Activated gamma-delta T cell treated with anti-CD3 and anti-CD28 coated beads, Interleukin-2, amount 50 U/mL, for 16 hours (primary cell): ENCODE measurements around the gene TLX3.
"Not testable (repeated sequence)": the region's sequence is repeated elsewhere in the genome, so short reads cannot be mapped to it uniquely, and the experiment has no call there.

ENCODE experiments used
- DNase-seq: peaks from one replicate; pipeline ENCODE4 v3.0.0-alpha.2; 2020; ENCODE audit warnings: low read depth

TLX3 gene

GRCh38 chr5:171323806-171324632, 15.0 kb downstream of the TLX3 start:
- no peak for DNase-seq

GRCh38 chr5:171330021-171330420, 21.0 kb downstream of the TLX3 start:
- DNase-seq: no peak

GRCh38 chr5:171335616-171336015, 26.6 kb downstream of the TLX3 start:
- no peak for DNase-seq

GRCh38 chr5:171336521-171337209, 27.6 kb downstream of the TLX3 start:
- no peak for DNase-seq

- DNase-seq: no peak
Observed at GRCh38 chr5:171337210-171337569, 28.1 kb downstream of the TLX3 start.

- DNase-seq: no peak
Observed at GRCh38 chr5:171340042-171340441, 31.0 kb downstream of the TLX3 start.

GRCh38 chr5:171340491-171340890, 31.4 kb downstream of the TLX3 start:
- no peak for DNase-seq

GRCh38 chr5:171342362-171343111, 33.5 kb downstream of the TLX3 start:
- no peak for DNase-seq

- DNase-seq: no peak
Observed at GRCh38 chr5:171344936-171345608, 36.0 kb downstream of the TLX3 start.

GRCh38 chr5:171351536-171352073, 42.6 kb downstream of the TLX3 start:
- no peak for DNase-seq

- DNase-seq: no peak
Observed at GRCh38 chr5:171355302-171355724, 46.3 kb downstream of the TLX3 start.

GRCh38 chr5:171357843-171358242, 48.8 kb downstream of the TLX3 start:
- DNase-seq: no peak

- not testable (repeated sequence) for DNase-seq
Observed at GRCh38 chr5:171361151-171361550, 52.1 kb downstream of the TLX3 start.
